ENCODE results near the gene SYNJ2.

The SYNJ2 gene

DNA sequence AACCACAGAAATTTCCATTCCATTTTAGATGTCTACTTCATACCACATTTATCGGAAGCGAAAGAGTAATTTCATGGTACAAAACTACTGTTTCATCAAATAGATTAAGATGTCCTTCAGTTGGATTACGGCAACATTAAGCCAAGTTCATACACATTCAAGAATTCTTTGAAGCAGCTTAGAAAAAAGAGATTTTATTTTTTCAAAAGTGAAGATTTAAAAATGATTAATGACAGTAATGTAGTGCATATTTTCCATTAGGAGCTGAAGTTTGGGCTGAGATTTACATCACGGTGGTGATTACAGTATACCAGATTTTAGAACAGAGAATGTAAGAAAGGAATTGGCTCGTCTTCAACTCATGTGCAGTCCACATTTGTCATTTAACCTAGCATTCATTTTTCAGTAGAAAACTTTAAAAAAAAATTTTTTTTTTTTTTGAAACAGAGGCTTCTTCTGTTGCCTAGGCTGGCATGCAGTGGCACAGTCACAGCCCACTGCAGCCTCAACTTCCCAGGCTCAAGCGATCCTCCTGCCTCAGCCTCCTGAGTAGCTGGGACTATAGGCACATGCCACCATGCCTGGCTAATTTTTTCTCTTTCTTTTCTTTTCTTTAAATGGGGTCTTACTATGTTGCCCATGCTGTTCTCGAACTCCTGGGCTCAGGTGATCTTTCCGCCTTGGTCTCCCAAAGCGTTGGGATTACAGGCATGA is 1.9 kb downstream of the SYNJ2 start:
- H3K27me3 ChIP-seq (replicated peaks; ENCODE audit: control insufficient read depth, insufficient read depth, low read length) = no peaks in the 10 kb centered on the region
- no peak overlapping the region; the same call in 1 of the 2 replicates for H3K4me3 ChIP-seq (replicated peaks; ENCODE audit: low read depth, low read length)
- no peak for DNase-seq (ENCODE audit: extremely low read depth, insufficient read length)
- TF ChIP-seq, protein P1, sequence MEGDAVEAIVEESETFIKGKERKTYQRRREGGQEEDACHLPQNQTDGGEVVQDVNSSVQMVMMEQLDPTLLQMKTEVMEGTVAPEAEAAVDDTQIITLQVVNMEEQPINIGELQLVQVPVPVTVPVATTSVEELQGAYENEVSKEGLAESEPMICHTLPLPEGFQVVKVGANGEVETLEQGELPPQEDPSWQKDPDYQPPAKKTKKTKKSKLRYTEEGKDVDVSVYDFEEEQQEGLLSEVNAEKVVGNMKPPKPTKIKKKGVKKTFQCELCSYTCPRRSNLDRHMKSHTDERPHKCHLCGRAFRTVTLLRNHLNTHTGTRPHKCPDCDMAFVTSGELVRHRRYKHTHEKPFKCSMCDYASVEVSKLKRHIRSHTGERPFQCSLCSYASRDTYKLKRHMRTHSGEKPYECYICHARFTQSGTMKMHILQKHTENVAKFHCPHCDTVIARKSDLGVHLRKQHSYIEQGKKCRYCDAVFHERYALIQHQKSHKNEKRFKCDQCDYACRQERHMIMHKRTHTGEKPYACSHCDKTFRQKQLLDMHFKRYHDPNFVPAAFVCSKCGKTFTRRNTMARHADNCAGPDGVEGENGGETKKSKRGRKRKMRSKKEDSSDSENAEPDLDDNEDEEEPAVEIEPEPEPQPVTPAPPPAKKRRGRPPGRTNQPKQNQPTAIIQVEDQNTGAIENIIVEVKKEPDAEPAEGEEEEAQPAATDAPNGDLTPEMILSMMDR (IDR thresholded peaks at IDR 0.05; ENCODE audit: insufficient read depth, low read length, poor library complexity, severe bottlenecking) = no peak
- H3K36me3 ChIP-seq (ENCODE audit: control insufficient read depth, insufficient read depth, low read length) = no peaks in the 10 kb centered on the region; the same call in 1 of the 2 replicates

DNA sequence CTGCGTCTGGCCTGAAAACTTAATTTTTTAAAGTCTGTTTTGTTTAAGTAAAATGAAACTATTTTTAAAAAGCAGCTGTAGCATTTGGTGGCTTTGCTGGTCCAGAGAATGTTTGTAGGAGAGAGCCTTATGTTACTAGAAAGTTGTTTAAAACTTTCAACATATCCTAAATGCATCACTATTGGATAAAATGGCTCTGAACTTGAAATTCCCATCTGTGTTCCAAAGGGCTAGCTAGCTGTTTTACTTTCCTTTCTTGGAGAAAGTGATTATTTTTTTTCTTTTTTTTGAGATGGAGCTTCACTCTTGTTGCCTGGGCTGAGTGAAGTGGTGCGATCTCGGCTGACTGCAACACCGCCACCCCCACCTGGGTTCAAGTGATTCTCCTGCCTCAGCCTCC is 2.5 kb downstream of the SYNJ2 start:
- no peaks in the 10 kb centered on the region for H3K27me3 ChIP-seq (replicated peaks; ENCODE audit: control insufficient read depth, insufficient read depth, low read length)

DNA sequence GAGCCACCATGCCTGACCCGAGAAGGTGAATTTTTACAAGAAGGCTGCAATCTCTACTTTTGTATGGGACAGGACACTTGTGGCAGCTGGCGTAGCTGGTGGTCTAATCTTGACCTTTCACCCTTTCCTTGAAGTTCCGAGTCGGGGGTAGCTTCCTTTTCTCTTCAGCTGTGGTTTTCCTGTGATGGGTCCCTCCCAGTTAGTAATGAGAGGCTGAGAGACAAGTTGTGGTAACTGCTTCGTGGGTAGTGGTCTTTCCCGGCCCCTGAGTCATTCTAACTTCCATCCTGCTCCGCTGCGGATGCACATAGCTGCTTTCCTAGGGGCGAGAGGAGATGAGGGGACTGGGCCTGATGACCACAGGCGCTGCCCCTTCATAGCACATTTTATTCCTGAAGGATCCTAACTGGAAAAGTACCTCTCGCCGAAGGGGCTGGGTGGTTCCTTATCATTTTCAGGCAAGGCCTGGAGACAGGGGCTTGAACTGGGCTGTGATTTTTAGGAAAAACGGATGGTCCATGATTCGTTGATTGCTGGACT is 3.1 kb downstream of the SYNJ2 start:
- Histone ChIP-seq H3K27me3 (replicated peaks; ENCODE audit: control insufficient read depth, insufficient read depth, low read length) (no peaks in the 10 kb centered on the region), H3K36me3 (ENCODE audit: control insufficient read depth, insufficient read depth, low read length) (no peaks in the 10 kb centered on the region; the same call in 1 of the 2 replicates), H3K4me3 (replicated peaks; ENCODE audit: low read depth, low read length) (no peak overlapping the region)
- TF ChIP-seq, protein P1 (IDR thresholded peaks at IDR 0.05; ENCODE audit: insufficient read depth, low read length, poor library complexity, severe bottlenecking) = no peak
- no peak for DNase-seq (ENCODE audit: extremely low read depth, insufficient read length)

More for the DNA sequence above, 2.5 kb downstream of the SYNJ2 start:
- Histone ChIP-seq H3K4me3 (replicated peaks; ENCODE audit: low read depth, low read length) (no peak overlapping the region), H3K36me3 (ENCODE audit: control insufficient read depth, insufficient read depth, low read length) (no peaks in the 10 kb centered on the region; the same call in 1 of the 2 replicates)
- TF ChIP-seq, protein P1 (IDR thresholded peaks at IDR 0.05; ENCODE audit: insufficient read depth, low read length, poor library complexity, severe bottlenecking) = no peak
- DNase-seq (ENCODE audit: extremely low read depth, insufficient read length) = no peak

DNA sequence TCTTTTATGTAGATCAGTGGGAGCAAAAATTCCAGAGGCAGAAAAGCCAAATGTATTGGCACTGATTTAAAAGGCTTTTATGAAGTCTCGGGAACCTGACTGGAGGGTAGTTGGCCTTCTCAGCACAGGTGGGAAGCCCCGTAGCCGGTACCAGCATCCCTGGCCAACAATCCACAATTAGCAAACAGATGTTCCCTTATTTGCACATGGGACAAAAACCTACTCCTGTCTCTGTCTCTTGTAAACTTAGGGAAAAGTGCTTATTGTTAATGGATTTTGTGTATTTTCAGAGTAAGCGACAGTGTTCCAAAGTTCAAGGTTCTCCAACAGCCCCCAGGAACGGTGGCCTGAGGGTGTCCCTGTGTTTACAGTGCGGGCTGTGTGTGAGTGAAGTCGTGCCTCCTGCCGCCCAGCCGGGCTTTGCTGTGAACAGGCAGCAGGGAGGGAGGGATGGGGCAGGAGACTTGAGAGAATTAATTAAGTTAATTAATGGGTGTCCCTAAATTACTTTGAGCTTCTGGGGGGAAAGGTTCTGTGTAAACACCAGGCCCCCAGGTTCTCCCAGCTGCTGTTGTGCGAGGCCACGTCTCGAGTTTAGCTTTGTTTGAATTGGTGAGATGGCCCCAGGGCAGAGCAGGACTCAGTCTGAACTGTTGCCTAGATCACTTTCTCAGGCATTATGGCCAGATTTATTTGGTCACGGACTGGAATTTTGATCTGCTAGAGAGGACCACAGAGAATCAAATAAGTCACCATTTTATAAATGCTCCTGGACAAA is 3.9 kb downstream of the SYNJ2 start:
- TF ChIP-seq, protein P1 (IDR thresholded peaks at IDR 0.05; ENCODE audit: insufficient read depth, low read length, poor library complexity, severe bottlenecking) = no peak
- Histone ChIP-seq H3K27me3 (replicated peaks; ENCODE audit: control insufficient read depth, insufficient read depth, low read length) (no peaks in the 10 kb centered on the region), H3K4me3 (replicated peaks; ENCODE audit: low read depth, low read length) (no peak overlapping the region), H3K36me3 (ENCODE audit: control insufficient read depth, insufficient read depth, low read length) (no peaks in the 10 kb centered on the region; the same call in 1 of the 2 replicates)
- DNase-seq (ENCODE audit: extremely low read depth, insufficient read length) = no peak

DNA sequence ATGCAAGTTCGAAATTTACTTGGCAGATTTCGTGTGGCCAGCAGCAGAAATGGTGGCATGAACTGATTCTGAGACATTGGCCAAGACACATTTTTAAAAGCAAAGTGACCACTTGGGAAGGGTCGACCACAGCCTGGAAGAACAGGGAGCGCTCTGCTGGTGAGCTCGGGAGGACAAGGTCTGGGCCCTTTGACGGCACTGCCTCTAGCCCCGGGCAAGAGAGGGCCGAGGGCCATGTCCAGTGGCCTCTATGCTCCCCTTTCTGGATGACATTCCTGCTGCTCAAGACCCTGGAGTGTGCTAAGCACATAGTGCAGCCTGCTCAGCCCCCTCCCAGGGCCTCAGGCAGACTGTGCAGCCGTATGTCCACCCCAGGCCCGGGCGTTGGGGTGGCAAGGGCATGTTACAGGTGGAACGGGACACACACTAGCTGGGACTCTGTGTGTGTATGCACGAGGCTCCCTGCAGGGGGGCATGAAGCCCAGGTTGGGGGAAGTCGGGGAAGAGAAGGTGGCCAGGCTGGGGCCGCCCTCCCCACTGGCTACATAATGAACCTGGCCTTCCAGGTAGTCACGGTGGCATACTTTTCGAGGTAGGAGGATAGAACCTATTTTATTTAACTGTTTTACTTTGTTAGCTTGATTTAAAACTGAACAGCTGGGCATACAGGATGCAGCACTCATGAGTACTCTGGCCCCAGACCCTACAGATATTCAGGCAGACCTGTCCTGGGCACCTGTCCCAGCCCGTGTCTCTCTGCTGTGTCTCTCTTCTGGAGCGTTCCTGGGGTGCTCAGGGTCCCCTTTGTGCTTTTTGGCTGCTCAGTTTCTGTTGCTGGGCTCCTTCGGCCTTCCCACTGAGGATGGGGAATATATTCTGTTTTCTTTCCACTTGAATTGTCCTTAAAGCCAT is 6.4 kb downstream of the SYNJ2 start:
- DNase-seq (ENCODE audit: extremely low read depth, insufficient read length) = no peak
- Histone ChIP-seq H3K36me3 (ENCODE audit: control insufficient read depth, insufficient read depth, low read length) (no peaks in the 10 kb centered on the region; the same call in 1 of the 2 replicates), H3K4me3 (replicated peaks; ENCODE audit: low read depth, low read length) (no peak overlapping the region), H3K27me3 (replicated peaks; ENCODE audit: control insufficient read depth, insufficient read depth, low read length) (no peaks in the 10 kb centered on the region)
- TF ChIP-seq, protein P1 (IDR thresholded peaks at IDR 0.05; ENCODE audit: insufficient read depth, low read length, poor library complexity, severe bottlenecking) = no peak

Data from GM06990 (cell line).